ENCODE results near the gene OR2F2.

Gene OR2F2

DNA sequence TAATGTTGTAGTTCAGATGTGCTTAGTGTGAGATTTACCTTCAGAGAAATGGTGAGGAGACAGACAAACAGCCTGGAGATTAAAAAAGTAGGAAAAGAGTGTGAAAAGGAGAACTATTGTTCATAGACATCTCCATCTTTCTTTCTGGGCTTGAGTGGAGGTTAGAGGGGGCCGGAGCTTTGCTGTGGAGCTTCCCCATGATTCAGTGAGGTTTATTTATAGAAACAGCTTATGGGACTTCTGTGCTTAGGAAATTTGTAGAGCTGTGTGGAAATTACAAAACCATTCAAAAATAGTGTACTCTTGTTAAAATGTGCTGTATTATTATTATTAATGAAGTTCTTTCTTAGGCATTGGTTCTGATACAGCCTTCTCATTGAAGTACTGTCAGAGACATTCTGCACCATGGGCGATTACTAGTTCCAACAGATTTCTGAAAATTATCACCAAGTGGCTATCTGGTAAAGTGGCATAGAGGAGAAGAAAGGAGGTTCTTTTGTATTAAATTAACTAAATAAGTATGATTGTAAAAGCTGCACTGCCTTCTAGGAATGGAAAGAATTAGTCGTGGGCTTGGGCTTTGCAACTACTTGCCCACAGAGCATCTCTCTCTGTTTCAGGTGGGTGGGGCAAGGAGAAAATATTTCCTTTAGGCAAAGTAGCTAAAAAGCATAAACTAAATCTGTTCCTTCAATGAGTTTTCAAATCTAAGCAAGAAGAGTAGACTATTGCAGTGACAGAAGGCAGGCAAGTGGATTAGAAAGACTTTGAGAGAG, 24.4 kb upstream of the OR2F2 start:
- H3K4me2 ChIP-seq (ENCODE audit: low read depth, low read length, poor library complexity, severe bottlenecking) = no peak overlapping the region
- no peak overlapping the region for H3K4me3 ChIP-seq (ENCODE audit: low read length, poor library complexity, severe bottlenecking)
- H3K4me1 ChIP-seq (ENCODE audit: insufficient read depth, low read length, poor library complexity, severe bottlenecking) = no peaks in the 10 kb centered on the region
- H3K79me2 ChIP-seq (ENCODE audit: insufficient read depth, low read length) = no peaks in the 10 kb centered on the region
- no peaks in the 10 kb centered on the region for H3F3A ChIP-seq (ENCODE audit: low read depth)
- no peaks in the 10 kb centered on the region for H4K20me1 ChIP-seq (ENCODE audit: insufficient read depth, low read length, poor library complexity, severe bottlenecking)
- TF ChIP-seq CTCF (conservative IDR thresholded peaks at IDR 0.05; ENCODE audit: low read length) (no peak), EZH2phosphoT487 (IDR thresholded peaks at IDR 0.05; ENCODE audit: borderline replicate concordance) (no peak)
- no peak overlapping the region for H3K9ac ChIP-seq (ENCODE audit: low read depth, low read length, poor library complexity, severe bottlenecking)
- no peaks in the 10 kb centered on the region for H3K36me3 ChIP-seq (ENCODE audit: insufficient read depth, low read length)
- no peaks in the 10 kb centered on the region for H3K9me3 ChIP-seq (ENCODE audit: insufficient read depth, low read depth, low read length)
- no peaks in the 10 kb centered on the region for H3K27me3 ChIP-seq (ENCODE audit: insufficient read depth, low read length, poor library complexity, severe bottlenecking)
- no peak overlapping the region for H2AFZ ChIP-seq (ENCODE audit: low read length)
- H3K9me2 ChIP-seq (replicated peaks; ENCODE audit: low read depth, low read length) = no peaks in the 10 kb centered on the region

GRCh38 chr7:143913945-143914615, 21.0 kb upstream of the OR2F2 start:
- H4K20me1 ChIP-seq (ENCODE audit: insufficient read depth, low read length, poor library complexity, severe bottlenecking) = no peaks in the 10 kb centered on the region
- H3K27me3 ChIP-seq (ENCODE audit: insufficient read depth, low read length, poor library complexity, severe bottlenecking) = no peaks in the 10 kb centered on the region
- H3K4me2 ChIP-seq (ENCODE audit: low read depth, low read length, poor library complexity, severe bottlenecking) = no peak overlapping the region
- H3K79me2 ChIP-seq (ENCODE audit: insufficient read depth, low read length) = no peaks in the 10 kb centered on the region
- H3K9me3 ChIP-seq (ENCODE audit: insufficient read depth, low read depth, low read length) = no peaks in the 10 kb centered on the region
- H2AFZ ChIP-seq (ENCODE audit: low read length) = no peak overlapping the region
- no peaks in the 10 kb centered on the region for H3K9me2 ChIP-seq (replicated peaks; ENCODE audit: low read depth, low read length)
- no peaks in the 10 kb centered on the region for H3K4me1 ChIP-seq (ENCODE audit: insufficient read depth, low read length, poor library complexity, severe bottlenecking)
- no peak overlapping the region for H3K9ac ChIP-seq (ENCODE audit: low read depth, low read length, poor library complexity, severe bottlenecking)
- H3K4me3 ChIP-seq (ENCODE audit: low read length, poor library complexity, severe bottlenecking) = no peak overlapping the region
- no peaks in the 10 kb centered on the region for H3K36me3 ChIP-seq (ENCODE audit: insufficient read depth, low read length)
- TF ChIP-seq EZH2phosphoT487 (IDR thresholded peaks at IDR 0.05; ENCODE audit: borderline replicate concordance) = no peak
- TF ChIP-seq CTCF (conservative IDR thresholded peaks at IDR 0.05; ENCODE audit: low read length) = no peak
- H3F3A ChIP-seq (ENCODE audit: low read depth) = no peaks in the 10 kb centered on the region

DNA sequence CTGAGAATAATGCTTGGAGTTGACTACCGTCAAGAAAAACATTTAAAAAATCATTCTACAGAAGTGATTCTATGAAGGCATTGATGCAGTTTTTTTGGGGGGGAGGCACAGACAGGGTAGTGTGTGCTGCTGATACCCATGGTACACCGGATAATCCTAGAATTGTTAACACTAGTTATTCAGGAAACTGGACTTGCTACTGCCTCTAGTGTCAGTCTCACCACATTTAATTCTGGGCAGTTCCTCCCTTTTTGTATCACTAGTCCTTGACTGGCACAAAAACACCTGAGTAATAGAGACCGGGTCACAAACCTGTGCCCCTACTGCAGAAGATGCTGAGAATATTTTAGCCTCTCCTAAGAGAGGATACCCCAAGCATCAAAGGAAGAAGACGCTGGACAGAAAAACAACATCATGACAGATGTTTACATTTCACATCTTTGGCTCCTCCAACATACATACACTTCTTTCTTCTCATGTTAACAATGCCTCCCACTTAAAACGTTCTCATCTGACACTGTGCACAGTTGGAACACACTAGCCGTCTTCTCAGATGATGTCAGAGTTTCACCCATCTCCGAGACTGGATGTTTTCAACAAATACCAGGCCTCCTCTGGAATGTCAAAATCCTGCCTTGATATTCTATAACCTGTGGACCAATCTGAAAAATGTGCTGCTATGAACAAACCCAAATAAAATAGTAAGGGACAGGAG, 19.9 kb upstream of the OR2F2 start:
- H3K79me2 ChIP-seq (ENCODE audit: insufficient read depth, low read length) = no peaks in the 10 kb centered on the region
- peak; percentile 31 for TF ChIP-seq CTCF (conservative IDR thresholded peaks at IDR 0.05; ENCODE audit: low read length)
- no peak for TF ChIP-seq EZH2phosphoT487 (IDR thresholded peaks at IDR 0.05; ENCODE audit: borderline replicate concordance)
- no peak overlapping the region for H3K9ac ChIP-seq (ENCODE audit: low read depth, low read length, poor library complexity, severe bottlenecking)
- no peak overlapping the region for H3K4me2 ChIP-seq (ENCODE audit: low read depth, low read length, poor library complexity, severe bottlenecking)
- H3K4me3 ChIP-seq (ENCODE audit: low read length, poor library complexity, severe bottlenecking) = no peak overlapping the region
- no peaks in the 10 kb centered on the region for H3K27me3 ChIP-seq (ENCODE audit: insufficient read depth, low read length, poor library complexity, severe bottlenecking)
- no peaks in the 10 kb centered on the region for H3K4me1 ChIP-seq (ENCODE audit: insufficient read depth, low read length, poor library complexity, severe bottlenecking)
- no peaks in the 10 kb centered on the region for H3K9me3 ChIP-seq (ENCODE audit: insufficient read depth, low read depth, low read length)
- no peaks in the 10 kb centered on the region for H3K9me2 ChIP-seq (replicated peaks; ENCODE audit: low read depth, low read length)
- H3F3A ChIP-seq (ENCODE audit: low read depth) = no peaks in the 10 kb centered on the region
- H4K20me1 ChIP-seq (ENCODE audit: insufficient read depth, low read length, poor library complexity, severe bottlenecking) = no peaks in the 10 kb centered on the region
- no peaks in the 10 kb centered on the region for H3K36me3 ChIP-seq (ENCODE audit: insufficient read depth, low read length)
- no peak overlapping the region for H2AFZ ChIP-seq (ENCODE audit: low read length)
